GM23248 (cell line): ENCODE results near the gene PUS1. TPM values are rescaled to one million over a fixed set of nuclear protein-coding genes. Genes with fewer than 3 reads are reported as not detected.

Experiments
- DNase-seq: peaks from one replicate; pipeline ENCODE4 v3.0.0-alpha.2; 2015
- H2AFZ ChIP-seq: fragments of 200-600 bp; sonication (generic); 2 replicates; pipeline ENCODE4 v1.6.1; 2016; ENCODE audit warnings: antibody characterized with exemption
- H3F3A ChIP-seq: fragments of 200-600 bp; sonication (generic); 2 replicates; pipeline ENCODE4 v1.6.1; 2016; ENCODE audit warnings: mild to moderate bottlenecking, antibody characterized with exemption, mixed run types; ENCODE audit not compliant: insufficient read depth
- H3K27ac ChIP-seq: fragments of 200-600 bp; sonication (generic); 2 replicates; pipeline ENCODE4 v1.5.1; 2016; ENCODE audit warnings: mild to moderate bottlenecking
- H3K27me3 ChIP-seq: fragments of 200-600 bp; sonication (generic); replicated peaks from 2 replicates; pipeline ENCODE4 v1.6.1; 2016; ENCODE audit warnings: mild to moderate bottlenecking; ENCODE audit not compliant: insufficient read depth
- H3K36me3 ChIP-seq: fragments of 200-600 bp; sonication (generic); 2 replicates; pipeline ENCODE4 v1.6.1; 2016; ENCODE audit warnings: low read depth, mild to moderate bottlenecking
- H3K4me1 ChIP-seq: fragments of 200-600 bp; sonication (generic); 2 replicates; pipeline ENCODE4 v1.6.1; 2016; ENCODE audit warnings: mild to moderate bottlenecking; ENCODE audit not compliant: insufficient read depth
- H3K4me2 ChIP-seq: fragments of 200-600 bp; sonication (generic); one replicate; pipeline ENCODE4 v1.6.1; 2016; ENCODE audit warnings: mild to moderate bottlenecking; ENCODE audit not compliant: unreplicated experiment
- H3K4me3 ChIP-seq: fragments of 200-600 bp; sonication (generic); 2 replicates; pipeline ENCODE4 v1.5.1; 2016; ENCODE audit warnings: mild to moderate bottlenecking
- H3K79me2 ChIP-seq: fragments of 200-600 bp; sonication (generic); 2 replicates; pipeline ENCODE4 v1.6.1; 2016; ENCODE audit warnings: mild to moderate bottlenecking; ENCODE audit not compliant: insufficient read depth
- H3K9ac ChIP-seq: fragments of 200-600 bp; sonication (generic); 2 replicates; pipeline ENCODE4 v1.6.1; 2016; ENCODE audit warnings: mild to moderate bottlenecking
- H3K9me2 ChIP-seq: fragments of 200-600 bp; sonication (generic); 2 replicates; pipeline ENCODE4 v1.6.1; 2016; ENCODE audit warnings: mixed run types, mild to moderate bottlenecking, moderate library complexity; ENCODE audit not compliant: insufficient read depth
- H3K9me3 ChIP-seq: fragments of 200-600 bp; sonication (generic); one replicate; pipeline ENCODE4 v1.6.1; 2017; ENCODE audit warnings: low read depth
- H4K20me1 ChIP-seq: fragments of 200-600 bp; sonication (generic); 2 replicates; pipeline ENCODE4 v1.6.0; 2016; ENCODE audit not compliant: insufficient read depth
- EZH2 ChIP-seq: fragments of 200-600 bp; sonication (generic); IDR thresholded peaks from 2 replicates; pipeline ENCODE4 v1.6.1; 2018; ENCODE audit warnings: antibody characterized with exemption, mild to moderate bottlenecking; ENCODE audit not compliant: insufficient read depth, poor library complexity, severe bottlenecking
- EZH2phosphoT487 ChIP-seq: fragments of 200-600 bp; sonication (generic); IDR thresholded peaks from 2 replicates; pipeline ENCODE4 v1.6.1; 2018; ENCODE audit warnings: antibody characterized with exemption, moderate library complexity, mild to moderate bottlenecking, low read depth; ENCODE audit not compliant: insufficient read depth
- WGBS, 2 experiments: methylation state at CpG; one replicate each; pipeline ENCODE4 v1.1.6; 2015 to 2017; ENCODE audit warnings: low lambda C conversion rate in 2 of 2, low coverage in 1 of 2; ENCODE audit errors: missing lambda C conversion rate in 2 of 2; 5-methylcytosine and 5-hydroxymethylcytosine counted together
- in situ Hi-C: fragments of 300-500 bp; cut with MboI; formaldehyde crosslinking; loops from 2 replicates; pipeline ENCODE4 v1.15.0; 2020
- polyA plus RNA-seq: library from polyadenylated mRNA; unstranded; fragments of >200 nt; fragmentation: Nextera tagmentation; extraction: Ambion mirVana; gene quantifications from 2 replicates; pipeline ENCODE4 v1.2.1, GENCODE V29; 2016
- total RNA-seq: library from RNA; depleted of rRNA; stranded (reverse); fragments of >200 nt; shearing (Covaris generic); gene quantifications from 2 replicates; pipeline ENCODE4 v1.2.3, GENCODE V29; 2014

PUS1 gene
- total and polyA plus RNA-seq, 2 experiments from 2014 or later: 14.0 to 18.9 TPM

GRCh38 chr12:131917139-131917710 lies 11.9 kb upstream of the PUS1 start:
- 76 to 78% methylated on average over 6 to 28 of the region's 31 CpGs for WGBS, 2 experiments
- H3K4me1 ChIP-seq: peaks cover 7% of the 10 kb centered on the region; the same call in 1 of the 2 replicates
- no peak overlapping the region for H3K9ac ChIP-seq
- 0 out of 2 replicates have a peak, but pooled peaks cover 5% of the 10 kb centered on the region for H3K79me2 ChIP-seq
- no peaks in the 10 kb centered on the region for H3K27me3 ChIP-seq
- H4K20me1 ChIP-seq: no peaks in the 10 kb centered on the region
- TF ChIP-seq EZH2phosphoT487 (no peak), EZH2 (no peak)
- in situ Hi-C loops: no loop called here
- H2AFZ ChIP-seq: no peak overlapping the region
- no peak overlapping the region for H3K4me2 ChIP-seq
- H3K27ac ChIP-seq: no peak overlapping the region
- no peak overlapping the region for H3K4me3 ChIP-seq
- no peaks in the 10 kb centered on the region for H3F3A ChIP-seq
- no peak for DNase-seq
- no peaks in the 10 kb centered on the region for H3K9me2 ChIP-seq
- peaks cover 6% of the 10 kb centered on the region; the same call in 1 of the 2 replicates for H3K36me3 ChIP-seq
- no peaks in the 10 kb centered on the region for H3K9me3 ChIP-seq

GRCh38 chr12:131917711-131918306 lies 11.3 kb upstream of the PUS1 start:
- Histone ChIP-seq H3K27me3 (no peaks in the 10 kb centered on the region), H3K9ac (no peak overlapping the region), H2AFZ (no peak overlapping the region), H3K9me2 (no peaks in the 10 kb centered on the region), H3K4me3 (no peak overlapping the region), H3K4me1 (peaks cover under 1% of the 10 kb centered on the region; the same call in 1 of the 2 replicates), H3F3A (no peaks in the 10 kb centered on the region), H3K27ac (no peak overlapping the region), H3K9me3 (no peaks in the 10 kb centered on the region), H4K20me1 (no peaks in the 10 kb centered on the region), H3K36me3 (peaks cover 6% of the 10 kb centered on the region; the same call in 1 of the 2 replicates), H3K79me2 (0 out of 2 replicates have a peak, but pooled peaks cover 4% of the 10 kb centered on the region), H3K4me2 (no peak overlapping the region)
- TF ChIP-seq EZH2: no peak
- no peak for TF ChIP-seq EZH2phosphoT487
- 96 to 97% methylated on average over 16 to 18 of the region's 18 CpGs for WGBS, 2 experiments
- DNase-seq: no peak
- in situ Hi-C loops: no loop called here

GRCh38 chr12:131918311-131919050 lies 10.6 kb upstream of the PUS1 start:
- no peaks in the 10 kb centered on the region for H3K9me2 ChIP-seq
- H3K9ac ChIP-seq: no peak overlapping the region
- H3K36me3 ChIP-seq: peaks cover 6% of the 10 kb centered on the region; the same call in 1 of the 2 replicates
- whole genome bisulfite sequencing, 2 experiments: 85 to 88% methylated on average over 8 to 20 of the region's 20 CpGs
- no peaks in the 10 kb centered on the region for H4K20me1 ChIP-seq
- TF ChIP-seq EZH2phosphoT487 (no peak), EZH2 (no peak)
- in situ Hi-C loops: no loop called here
- no peak overlapping the region for H2AFZ ChIP-seq
- no peak overlapping the region for H3K4me2 ChIP-seq
- H3K27me3 ChIP-seq: no peaks in the 10 kb centered on the region
- no peaks in the 10 kb centered on the region for H3K4me1 ChIP-seq
- H3F3A ChIP-seq: no peaks in the 10 kb centered on the region; the same call in 1 of the 2 replicates
- no peak for DNase-seq
- H3K27ac ChIP-seq: no peak overlapping the region
- no peaks in the 10 kb centered on the region for H3K79me2 ChIP-seq
- H3K4me3 ChIP-seq: no peak overlapping the region
- H3K9me3 ChIP-seq: no peaks in the 10 kb centered on the region

GRCh38 chr12:131919051-131919347 lies 10.1 kb upstream of the PUS1 start:
- no peaks in the 10 kb centered on the region for H3K9me2 ChIP-seq
- H3K4me1 ChIP-seq: no peaks in the 10 kb centered on the region
- H3K4me2 ChIP-seq: no peak overlapping the region
- in situ Hi-C loops: no loop called here
- H3F3A ChIP-seq: no peaks in the 10 kb centered on the region; the same call in 1 of the 2 replicates
- WGBS, 2 experiments: 93 to 99% methylated on average over 13 to 19 of the region's 19 CpGs
- no peaks in the 10 kb centered on the region for H3K9me3 ChIP-seq
- no peaks in the 10 kb centered on the region for H4K20me1 ChIP-seq
- H3K9ac ChIP-seq: no peak overlapping the region
- no peak overlapping the region for H2AFZ ChIP-seq
- H3K79me2 ChIP-seq: no peaks in the 10 kb centered on the region
- TF ChIP-seq EZH2phosphoT487 (no peak), EZH2 (no peak)
- no peak overlapping the region for H3K4me3 ChIP-seq
- H3K36me3 ChIP-seq: peaks cover 6% of the 10 kb centered on the region; the same call in 1 of the 2 replicates
- no peak for DNase-seq
- H3K27me3 ChIP-seq: no peaks in the 10 kb centered on the region
- no peak overlapping the region for H3K27ac ChIP-seq
